HepG2 (cell line): ENCODE measurements around the gene RAB36. TPM values are rescaled to one million over a fixed set of nuclear protein-coding genes. Genes with fewer than 3 reads are reported as not detected.

ENCODE experiments used
- ATM ChIP-seq: fragments of 450-650 bp; IDR thresholded peaks from 2 replicates; pipeline ENCODE4 v1.7.1; 2017; ENCODE audit warnings: mild to moderate bottlenecking, borderline replicate concordance
- FOXK1 ChIP-seq: sonication (generic); formaldehyde crosslinking; IDR thresholded peaks from 2 replicates; pipeline ENCODE4 v1.4.0; 2020; ENCODE audit warnings: low read depth, missing genetic modification reagents, borderline replicate concordance
- GMEB2 ChIP-seq: IDR thresholded peaks from 2 replicates; pipeline ENCODE4 v1.6.1; 2016; ENCODE audit warnings: missing biosample characterization, missing genetic modification reagents, low read depth
- HDAC2 ChIP-seq: sonication (generic); formaldehyde crosslinking; IDR thresholded peaks from 2 replicates; pipeline ENCODE4 v1.4.0; 2020; ENCODE audit warnings: missing genetic modification reagents
- HMG20B ChIP-seq: conservative IDR thresholded peaks from 2 replicates; pipeline ENCODE4 v1.6.1; 2016; ENCODE audit warnings: missing genetic modification reagents, missing compliant biosample characterization
- HMGXB4 ChIP-seq, 2 experiments: sonication (generic) in 1 of 2; formaldehyde crosslinking in 1 of 2; IDR thresholded peaks; 2 replicates each; pipeline versions ENCODE4 v1.4.0 to v1.6.1; 2018 to 2020; ENCODE audit warnings: missing genetic modification reagents in 2 of 2, borderline replicate concordance in 1 of 2, low read depth in 1 of 2, mild to moderate bottlenecking in 1 of 2, missing biosample characterization in 1 of 2
- NFE2L2 ChIP-seq: fragments of 150-350 bp; IDR thresholded peaks from 2 replicates; pipeline ENCODE4 v1.6.1; 2014; ENCODE audit warnings: low read length
- PLRG1 ChIP-seq: fragments of 450-650 bp; conservative IDR thresholded peaks from 2 replicates; pipeline ENCODE4 v1.6.1; 2016
- TCF12 ChIP-seq, 2 experiments: fragments of 450-650 bp in 1 of 2; sonication (generic) in 1 of 2; formaldehyde crosslinking in 1 of 2; IDR thresholded peaks; 2 replicates each; pipeline versions ENCODE4 v1.6.1 to v1.8.0; 2017 to 2022; ENCODE audit warnings: antibody characterized with exemption in 1 of 2, mild to moderate bottlenecking in 1 of 2, missing genetic modification reagents in 1 of 2, moderate library complexity in 1 of 2
- TFDP2 ChIP-seq: sonication (generic); formaldehyde crosslinking; IDR thresholded peaks from 2 replicates; pipeline ENCODE4 v1.4.0; 2020; ENCODE audit warnings: missing genetic modification reagents
- TOPORS ChIP-seq: sonication (generic); formaldehyde crosslinking; IDR thresholded peaks from 2 replicates; pipeline ENCODE4 v1.8.0; 2023; ENCODE audit warnings: mild to moderate bottlenecking, missing genetic modification reagents
- ZBTB34 ChIP-seq: sonication (generic); formaldehyde crosslinking; IDR thresholded peaks from 2 replicates; pipeline ENCODE4 v1.8.0; 2022; ENCODE audit warnings: mild to moderate bottlenecking, missing genetic modification reagents
- ZNF275 ChIP-seq: sonication (generic); formaldehyde crosslinking; IDR thresholded peaks from 2 replicates; pipeline ENCODE4 v1.8.0; 2022; ENCODE audit warnings: missing genetic modification reagents, mild to moderate bottlenecking, inconsistent platforms, borderline replicate concordance
- ZNF331 ChIP-seq: sonication (generic); formaldehyde crosslinking; IDR thresholded peaks from 2 replicates; pipeline ENCODE4 v1.4.0; 2020; ENCODE audit warnings: missing genetic modification reagents
- ZNF503 ChIP-seq: sonication (generic); formaldehyde crosslinking; IDR thresholded peaks from 2 replicates; pipeline ENCODE4 v1.4.0; 2020; ENCODE audit warnings: missing genetic modification reagents
- ZNF564 ChIP-seq: sonication (generic); formaldehyde crosslinking; IDR thresholded peaks from 2 replicates; pipeline ENCODE4 v1.8.1; 2023; ENCODE audit warnings: mild to moderate bottlenecking, missing genetic modification reagents
- ZNF607 ChIP-seq: sonication (generic); formaldehyde crosslinking; IDR thresholded peaks from 2 replicates; pipeline ENCODE4 v1.5.1; 2020; ENCODE audit warnings: missing genetic modification reagents, mild to moderate bottlenecking, borderline replicate concordance
- ZNF629 ChIP-seq: sonication (generic); formaldehyde crosslinking; conservative IDR thresholded peaks from 2 replicates; pipeline ENCODE4 v1.5.0; 2020; ENCODE audit warnings: missing genetic modification reagents
- polyA plus RNA-seq, 8 experiments: library from polyadenylated mRNA; depleted of rRNA in 3 of 8; stranded (reverse) in 7 of 8; unstranded in 1 of 8; fragments of >200 nt; fragmentation: Illumina TruSeq in 4 of 8; extraction: Trizol in 4 of 8; gene quantifications; 2 replicates each; pipeline versions ENCODE4 v1.2.1 to v1.2.3, GENCODE V29; 2011 to 2016; ENCODE audit warnings: low read depth in 4 of 8, missing spikeins in 1 of 8, mixed read lengths in 1 of 8; ENCODE audit not compliant: insufficient read depth in 1 of 8
- total RNA-seq, 5 experiments: library from RNA; depleted of rRNA; stranded (reverse); fragments of >200 nt; fragmentation: Illumina TruSeq; extraction: Trizol; gene quantifications; 2 replicates each; pipeline ENCODE4 v1.2.3, GENCODE V29; 2016; ENCODE audit warnings: low read depth in 1 of 5

Gene RAB36
- total and polyA plus RNA-seq, 2 of the 13 experiments (the other 11 are each of a cell fraction or from before 2014, with no cell fraction given): 0.24 to 0.86 TPM

- TF ChIP-seq ZNF503 (CRISPR knock-in tag) (no peak), ZNF629 (no peak), TOPORS (CRISPR knock-in tag) (no peak), PLRG1 (no peak), HDAC2 (CRISPR knock-in tag) (peak; percentile 47; the same call in 1 of the 2 replicates), FOXK1 (peak; percentile 51; the same call in 1 of the 2 replicates), HMGXB4 (CRISPR knock-in tag; IDR thresholded peaks at IDR 0.05; ENCODE audit: borderline replicate concordance in 1 of 2, low read depth in 1 of 2) (peak in 1 of 2 experiments; percentile 30; a peak in 1 of 4 replicates), ZNF564 (no peak), ATM (no peak), ZNF275 (no peak), ZNF331 (CRISPR knock-in tag) (no peak; the same call in 1 of the 2 replicates), ZBTB34 (CRISPR knock-in tag) (no peak), TCF12 (IDR thresholded peaks at IDR 0.05) (no peak), TCF12 (CRISPR knock-in tag; IDR thresholded peaks at IDR 0.05) (no peak), HMG20B (CRISPR knock-in tag) (no peak), NFE2L2 (no peak), GMEB2 (CRISPR knock-in tag) (no peak), TFDP2 (no peak), ZNF607 (CRISPR knock-in tag) (no peak)
These were observed 7.2 kb downstream of the RAB36 start (continued) for GRCh38 chr22:23152238-23153114.
